ENCODE results near the gene CSH2.

CSH2 gene

GRCh38 chr17:63833026-63833740 lies 40.3 kb downstream of the CSH2 start:
- no peak for DNase-seq

GRCh38 chr17:63832455-63832854 lies 41.0 kb downstream of the CSH2 start:
- no peak for DNase-seq

GRCh38 chr17:63832014-63832413 lies 41.5 kb downstream of the CSH2 start:
- no peak for DNase-seq

GRCh38 chr17:63831505-63831904 lies 42.0 kb downstream of the CSH2 start:
- DNase-seq = no peak

- DNase-seq = no peak
Observed at GRCh38 chr17:63830904-63831491, 42.5 kb downstream of the CSH2 start.

GRCh38 chr17:63830278-63830677 lies 43.2 kb downstream of the CSH2 start:
- no peak for DNase-seq

GRCh38 chr17:63828936-63829335 lies 44.5 kb downstream of the CSH2 start:
- no peak for DNase-seq

- no peak for DNase-seq
Observed at GRCh38 chr17:63827801-63828221, 45.7 kb downstream of the CSH2 start.

- DNase-seq = peak; percentile 97
Observed at GRCh38 chr17:63827002-63827800, 46.3 kb downstream of the CSH2 start, which contains the start of the genes FTSJ3 and PSMC5. TSS of gene FTSJ3 (minus strand) at chr17:63827663. CDS start at chr17:63826902, 761 bp downstream. TSS of gene PSMC5 (plus strand) at chr17:63827431. CDS start at chr17:63827491, 60 bp downstream.

GRCh38 chr17:63826468-63827001 lies 46.9 kb downstream of the CSH2 start:
- no peak for DNase-seq

- no peak for DNase-seq
Observed at GRCh38 chr17:63824362-63824761, 49.1 kb downstream of the CSH2 start.

- no peak for DNase-seq
Observed at GRCh38 chr17:63823659-63824331, 49.7 kb downstream of the CSH2 start.

GRCh38 chr17:63822537-63822936 lies 50.9 kb downstream of the CSH2 start:
- no peak for DNase-seq

All from stimulated activated CD4-positive, alpha-beta T cell treated with anti-CD3 and anti-CD28 coated beads, Interleukin-4, amount 100 ng/mL, for 24 hours (primary cell).